Measurements from ENCODE around the gene TTLL10.

DNA sequence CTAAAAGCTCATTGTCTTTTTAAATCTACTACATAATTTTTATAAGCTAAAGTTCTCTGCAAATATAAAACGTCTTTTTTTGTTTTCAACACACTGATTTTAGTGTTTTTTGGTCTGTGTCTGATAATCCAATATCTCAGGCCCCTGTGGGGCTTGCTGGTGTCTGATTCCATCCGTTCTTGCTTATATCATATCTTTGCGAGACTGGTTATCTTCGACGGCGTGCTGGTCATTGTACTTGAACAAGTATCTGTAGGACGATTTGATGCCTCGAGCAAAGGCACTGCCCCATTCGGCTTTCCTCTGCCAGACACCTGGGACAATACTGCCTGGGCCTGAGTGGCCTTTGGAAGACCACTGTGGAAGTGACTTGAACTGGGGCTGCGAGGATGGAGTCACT, 18.4 kb upstream of the TTLL10 start:
- TF ChIP-seq POLR2A (IDR thresholded peaks at IDR 0.05; ENCODE audit: low read depth) (no peak), POLR2AphosphoS5 (IDR thresholded peaks at IDR 0.05) (no peak), EP300 (IDR thresholded peaks at IDR 0.05) (no peak)
- TF ChIP-seq, protein P1, sequence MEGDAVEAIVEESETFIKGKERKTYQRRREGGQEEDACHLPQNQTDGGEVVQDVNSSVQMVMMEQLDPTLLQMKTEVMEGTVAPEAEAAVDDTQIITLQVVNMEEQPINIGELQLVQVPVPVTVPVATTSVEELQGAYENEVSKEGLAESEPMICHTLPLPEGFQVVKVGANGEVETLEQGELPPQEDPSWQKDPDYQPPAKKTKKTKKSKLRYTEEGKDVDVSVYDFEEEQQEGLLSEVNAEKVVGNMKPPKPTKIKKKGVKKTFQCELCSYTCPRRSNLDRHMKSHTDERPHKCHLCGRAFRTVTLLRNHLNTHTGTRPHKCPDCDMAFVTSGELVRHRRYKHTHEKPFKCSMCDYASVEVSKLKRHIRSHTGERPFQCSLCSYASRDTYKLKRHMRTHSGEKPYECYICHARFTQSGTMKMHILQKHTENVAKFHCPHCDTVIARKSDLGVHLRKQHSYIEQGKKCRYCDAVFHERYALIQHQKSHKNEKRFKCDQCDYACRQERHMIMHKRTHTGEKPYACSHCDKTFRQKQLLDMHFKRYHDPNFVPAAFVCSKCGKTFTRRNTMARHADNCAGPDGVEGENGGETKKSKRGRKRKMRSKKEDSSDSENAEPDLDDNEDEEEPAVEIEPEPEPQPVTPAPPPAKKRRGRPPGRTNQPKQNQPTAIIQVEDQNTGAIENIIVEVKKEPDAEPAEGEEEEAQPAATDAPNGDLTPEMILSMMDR (IDR thresholded peaks at IDR 0.05) = no peak
